ENCODE data around the gene SDHD. TPM values are rescaled to one million over a fixed set of nuclear protein-coding genes. Genes with fewer than 3 reads are reported as not detected.

SDHD gene
- total and polyA plus RNA-seq, 10 of the 15 experiments (the other 5 are each of a cell fraction or from before 2014, with no cell fraction given) = 114 to 775 (median 187) TPM

- no peak for ATAC-seq
- Histone ChIP-seq H3K4me1 (ENCODE audit: control insufficient read depth, insufficient read depth, low read length) (peaks cover 19% of the 10 kb centered on the region), H4K20me1 (ENCODE audit: control insufficient read depth, insufficient read depth) (no peaks in the 10 kb centered on the region), H3K27ac (ENCODE audit: control insufficient read depth, insufficient read depth) (no peak overlapping the region), H3K4me3 (no peak overlapping the region), H3K9me3 (replicated peaks; ENCODE audit: control insufficient read depth, insufficient read depth, low read length) (no peaks in the 10 kb centered on the region; the same call in 2 of the 3 replicates), H3K27me3 (replicated peaks in 1 of 2; ENCODE audit: control insufficient read depth in 2 of 2, insufficient read depth in 2 of 2, low read length in 1 of 2) (no peaks in the 10 kb centered on the region), H2AFZ (ENCODE audit: control insufficient read depth, low read depth, low read length) (no peak overlapping the region), H3K36me3 (ENCODE audit: control insufficient read depth in 2 of 2, insufficient read depth in 2 of 2, low read length in 1 of 2) (peaks cover 0 to 10% of the 10 kb centered on the region in 2 experiments; a peak in 3 of 4 replicates), H3K79me2 (ENCODE audit: control insufficient read depth, insufficient read depth, low read length) (peaks cover 3% of the 10 kb centered on the region), H3K4me2 (ENCODE audit: control insufficient read depth, insufficient read depth) (no peak overlapping the region), H3K9ac (ENCODE audit: control insufficient read depth, insufficient read depth, low read length) (no peak overlapping the region)
- 100% methylated on average over 4 of the region's 4 CpGs for WGBS (ENCODE audit: insufficient coverage, insufficient replicate concordance, low lambda C conversion rate, missing lambda C conversion rate)
- ChIA-PET CTCF (interaction anchor here (1.4 kb wide), 1 partner anchor 14 kb away, joined by 3 read pairs; no protein-coding TSS in a partner anchor), POLR2A (no interaction called here), RAD21 (ENCODE audit: unreplicated experiment) (no interaction called here), SMC1A (ENCODE audit: uncharacterized antibody, unreplicated experiment) (no interaction called here)
- DNase-seq (ENCODE audit: low read depth, low spot score) = no peak
- FAIRE-seq = no peak
- intact Hi-C loops (cut with micrococcal nuclease; ENCODE audit: unreplicated experiment) (no loop called here), in situ Hi-C loops (cut with MboI) (no loop called here)
- BruUV-seq (replicated peaks) = no TSS peak
- no peak for TF ChIP-seq RAD51 (IDR thresholded peaks at IDR 0.05)
- no peak for TF ChIP-seq ZBTB4 (CRISPR knock-in tag; IDR thresholded peaks at IDR 0.05)
- TF ChIP-seq KDM1A (IDR thresholded peaks at IDR 0.05; ENCODE audit: borderline replicate concordance) = no peak
- TF ChIP-seq E4F1 (IDR thresholded peaks at IDR 0.05; ENCODE audit: borderline replicate concordance, partially characterized antibody) = no peak
- TF ChIP-seq ZBTB40 (IDR thresholded peaks at IDR 0.05; ENCODE audit: borderline replicate concordance) = no peak
- TF ChIP-seq HDGF (IDR thresholded peaks at IDR 0.05) = no peak
- TF ChIP-seq NRF1 (conservative IDR thresholded peaks at IDR 0.05; ENCODE audit: low read depth, low read length) = no peak
- TF ChIP-seq RCOR1 (conservative IDR thresholded peaks at IDR 0.05; ENCODE audit: low read depth, low read length) = no peak
- no peak for TF ChIP-seq REST (IDR thresholded peaks at IDR 0.05; ENCODE audit: low read depth, low read length)
- no peak for TF ChIP-seq HDAC2 (IDR thresholded peaks at IDR 0.05)
- no peak for TF ChIP-seq CBFB (IDR thresholded peaks at IDR 0.05; ENCODE audit: low read depth)
- TF ChIP-seq FOXM1 (IDR thresholded peaks at IDR 0.05; ENCODE audit: low read depth, low read length) = no peak
Observed at GRCh38 chr11:112044961-112045360, 41.7 kb upstream of the SDHD start.
